Stimulated activated CD8-positive, alpha-beta memory T cell treated with anti-CD3 and anti-CD28 coated beads, Interleukin-12 subunit alpha, Interleukin-12 subunit beta, amount 100 ng/mL, for 4 hours (primary cell): ENCODE measurements around the gene LGI1.

Experiments used
- DNase-seq: peaks from one replicate; pipeline ENCODE4 v3.0.0-alpha.2; 2020; ENCODE audit warnings: low read depth

Gene LGI1

GRCh38 chr10:93755443-93756116 lies 2.2 kb upstream of the LGI1 start:
- DNase-seq, result no peak

- DNase-seq, result no peak
Measured at GRCh38 chr10:93756118-93756517, 1.6 kb upstream of the LGI1 start.

- no peak for DNase-seq
Measured at GRCh38 chr10:93757136-93757535, 600 bp upstream of the LGI1 start.

- DNase-seq, result no peak
Measured at GRCh38 chr10:93758508-93758885, 761 bp downstream of the LGI1 start.

- DNase-seq, result no peak
Measured at GRCh38 chr10:93758891-93759410, 1.2 kb downstream of the LGI1 start.

GRCh38 chr10:93760490-93760889 lies 2.8 kb downstream of the LGI1 start:
- DNase-seq, result no peak

GRCh38 chr10:93762979-93763391 lies 5.2 kb downstream of the LGI1 start:
- DNase-seq, result no peak

- DNase-seq, result no peak
Measured at GRCh38 chr10:93766918-93767317, 9.2 kb downstream of the LGI1 start.

- DNase-seq, result no peak
Measured at GRCh38 chr10:93767724-93768399, 10.1 kb downstream of the LGI1 start.

- no peak for DNase-seq
Measured at GRCh38 chr10:93768892-93769291, 11.2 kb downstream of the LGI1 start.

- no peak for DNase-seq
Measured at GRCh38 chr10:93771354-93771753, 13.6 kb downstream of the LGI1 start.

GRCh38 chr10:93773120-93773519 lies 15.4 kb downstream of the LGI1 start:
- no peak for DNase-seq

GRCh38 chr10:93773705-93774104 lies 16.0 kb downstream of the LGI1 start:
- DNase-seq, result no peak

GRCh38 chr10:93775356-93775755 lies 17.6 kb downstream of the LGI1 start:
- DNase-seq, result no peak

- DNase-seq, result no peak
Measured at GRCh38 chr10:93777092-93777491, 19.4 kb downstream of the LGI1 start.

GRCh38 chr10:93784059-93784458 lies 26.3 kb downstream of the LGI1 start:
- no peak for DNase-seq

- DNase-seq, result no peak
Measured at GRCh38 chr10:93788413-93789208, 30.9 kb downstream of the LGI1 start.

GRCh38 chr10:93790439-93790838 lies 32.7 kb downstream of the LGI1 start:
- DNase-seq, result no peak

- DNase-seq, result no peak
Measured at GRCh38 chr10:93796167-93796566, 38.4 kb downstream of the LGI1 start.

GRCh38 chr10:93797825-93798224 lies 40.1 kb downstream of the LGI1 start:
- no peak for DNase-seq

GRCh38 chr10:93799155-93799708 lies 41.5 kb downstream of the LGI1 start:
- no peak for DNase-seq

GRCh38 chr10:93804200-93804599 lies 46.5 kb downstream of the LGI1 start:
- DNase-seq, result no peak

- no peak for DNase-seq
Measured at GRCh38 chr10:93806903-93807302, 49.2 kb downstream of the LGI1 start.
